Measurements from ENCODE around the gene PRAME.
"Not testable (repeated sequence)": the region's sequence is repeated elsewhere in the genome, so short reads cannot be mapped to it uniquely, and the experiment has no call there.

The PRAME gene

DNA sequence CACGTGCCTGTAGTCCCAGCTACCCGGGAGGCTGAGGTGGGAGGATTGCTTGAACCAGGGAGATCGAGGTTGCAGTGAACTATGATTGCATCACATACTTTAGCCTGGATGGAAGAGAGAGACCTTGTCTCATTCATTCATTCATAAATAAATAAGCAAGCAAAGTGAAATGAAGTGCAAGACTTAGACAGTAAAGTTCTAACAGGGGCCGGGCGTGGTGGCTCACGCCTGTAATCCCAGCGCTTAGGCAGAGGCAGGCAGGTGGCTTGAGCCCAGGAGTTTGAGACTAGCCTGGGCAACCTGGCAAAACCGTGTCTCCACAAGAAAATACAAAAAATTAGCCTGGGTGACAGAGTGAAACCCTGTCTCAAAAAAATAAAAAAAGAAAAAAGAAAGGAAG, 37.4 kb downstream of the PRAME start:
- no peak for DNase-seq (ENCODE audit: low read depth in 2 of 2)

DNA sequence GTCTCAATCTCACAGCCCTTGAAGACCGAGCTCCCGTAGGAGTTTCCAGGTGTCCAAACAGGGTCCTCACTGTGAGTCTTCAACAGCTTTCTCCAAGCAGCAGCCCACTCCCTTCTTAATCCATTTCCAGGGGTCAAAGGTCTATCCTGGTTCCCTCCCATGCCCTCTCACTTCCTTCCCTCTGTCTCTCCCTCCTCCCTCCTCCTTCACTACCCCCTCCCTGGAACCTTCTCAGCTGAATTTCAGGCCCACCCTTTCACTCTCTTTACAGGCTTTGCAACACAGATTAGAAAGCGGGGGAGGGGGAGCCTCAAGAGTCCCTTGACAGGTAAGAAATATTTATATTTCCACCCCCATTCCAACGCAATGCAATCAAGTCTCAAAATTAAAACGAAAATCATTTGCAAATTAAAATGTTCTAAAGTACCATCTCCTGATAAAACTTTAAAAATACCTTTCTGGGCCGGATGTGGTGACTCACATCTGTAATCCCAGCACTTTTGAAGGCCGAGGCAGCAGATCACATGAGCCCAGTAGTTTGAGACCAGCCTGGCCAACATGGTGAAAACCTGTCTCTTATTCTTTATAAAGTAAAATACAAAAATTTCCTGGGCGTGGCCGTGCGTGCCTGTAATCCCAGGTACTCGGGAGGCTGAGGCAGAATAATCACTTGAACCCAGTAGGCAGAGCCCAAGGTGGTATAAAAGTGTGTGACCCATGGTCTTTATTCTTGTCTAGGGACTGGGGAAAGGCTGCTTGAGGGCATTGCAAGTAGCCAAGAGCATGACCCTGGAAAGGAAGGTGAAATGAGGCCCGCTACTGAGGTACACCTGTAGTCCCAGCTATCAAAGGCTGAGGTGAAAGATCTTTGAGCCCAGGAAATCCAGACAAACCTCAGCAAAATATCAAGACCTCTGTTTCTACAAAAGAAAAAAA, 38.1 kb downstream of the PRAME start:
- no peak for DNase-seq (ENCODE audit: low read depth in 2 of 2)

GRCh38 chr22:22520020-22520656, 38.9 kb downstream of the PRAME start, which contains the start of gene ZNF280A:
TSS of gene ZNF280A (minus strand) at chr22:22520270. CDS start at chr22:22515630, 4,640 bp downstream.
- DNase-seq (ENCODE audit: low read depth in 2 of 2): no peak

- no peak for DNase-seq (ENCODE audit: low read depth in 2 of 2)
These were observed 39.5 kb downstream of the PRAME start for GRCh38 chr22:22519591-22519990.

GRCh38 chr22:22516992-22517391, 42.1 kb downstream of the PRAME start:
- no peak for DNase-seq (ENCODE audit: low read depth in 2 of 2)

GRCh38 chr22:22515890-22516289, 43.2 kb downstream of the PRAME start:
- no peak for DNase-seq (ENCODE audit: low read depth in 2 of 2)

GRCh38 chr22:22514431-22514830, 44.6 kb downstream of the PRAME start:
- DNase-seq (ENCODE audit: low read depth in 2 of 2): not testable (repeated sequence)

- no peak for DNase-seq (ENCODE audit: low read depth in 2 of 2)
These were observed 45.4 kb downstream of the PRAME start for GRCh38 chr22:22513619-22514018.

DNA sequence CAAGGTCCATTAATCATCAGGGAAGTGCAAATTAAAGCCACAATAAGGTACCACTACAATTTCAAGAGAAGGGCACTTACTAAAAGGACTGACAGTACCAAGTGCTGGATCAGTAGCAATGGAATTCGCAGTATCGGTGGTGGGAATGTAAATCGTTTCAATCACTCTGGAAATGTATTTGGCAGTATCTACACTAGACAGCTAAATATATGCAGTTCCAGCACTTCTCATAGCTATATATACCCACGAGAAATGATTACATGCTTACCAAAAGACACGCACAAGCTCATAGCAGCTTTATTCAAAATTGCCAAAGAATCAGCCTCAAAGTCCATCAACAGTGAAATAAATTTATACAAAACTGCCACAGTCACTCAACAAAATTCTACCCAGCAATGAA, 46.1 kb downstream of the PRAME start:
- DNase-seq (ENCODE audit: low read depth in 2 of 2): no peak

GRCh38 chr22:22510833-22511232, 48.2 kb downstream of the PRAME start:
- DNase-seq (ENCODE audit: low read depth in 2 of 2): not testable (repeated sequence)

- not testable (repeated sequence) for DNase-seq (ENCODE audit: low read depth in 2 of 2)
These were observed 49.2 kb downstream of the PRAME start for GRCh38 chr22:22509912-22510311.

- DNase-seq (ENCODE audit: low read depth in 2 of 2): peak; percentile 50 to 72
These were observed 50.5 kb downstream of the PRAME start, which contains the start of gene ZNF280B for GRCh38 chr22:22508274-22509176. TSS of gene ZNF280B (minus strand) at chr22:22508742. CDS start at chr22:22489398, 19,344 bp downstream.

DNA sequence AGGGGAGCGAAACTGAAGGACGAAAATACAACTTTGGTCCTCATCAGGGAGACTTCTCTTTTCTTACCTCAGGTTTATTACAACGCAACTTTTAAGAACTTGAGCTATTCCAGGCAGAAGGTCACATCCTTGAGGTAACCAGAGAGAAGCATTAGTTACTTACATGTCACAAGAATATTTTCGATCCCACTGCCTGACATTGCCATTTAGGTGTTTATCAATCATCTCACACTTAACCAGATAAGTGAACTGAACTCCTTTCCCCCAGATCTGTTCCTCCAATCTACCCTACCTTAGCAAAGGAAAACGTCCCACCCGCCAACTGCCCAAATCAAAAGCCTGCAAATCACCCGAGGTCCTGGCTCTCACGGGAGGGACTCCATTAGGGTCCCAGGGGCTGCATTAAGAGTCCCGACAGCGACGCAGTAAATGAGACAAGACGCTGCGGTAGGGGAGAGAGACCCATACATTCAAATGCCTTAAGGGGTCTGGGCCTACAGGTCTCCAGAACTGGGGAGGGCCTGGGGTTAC, 51.3 kb downstream of the PRAME start:
- DNase-seq (ENCODE audit: low read depth in 2 of 2): no peak

- no peak for DNase-seq (ENCODE audit: low read depth in 2 of 2)
These were observed 52.3 kb downstream of the PRAME start for GRCh38 chr22:22506736-22507135.

DNA sequence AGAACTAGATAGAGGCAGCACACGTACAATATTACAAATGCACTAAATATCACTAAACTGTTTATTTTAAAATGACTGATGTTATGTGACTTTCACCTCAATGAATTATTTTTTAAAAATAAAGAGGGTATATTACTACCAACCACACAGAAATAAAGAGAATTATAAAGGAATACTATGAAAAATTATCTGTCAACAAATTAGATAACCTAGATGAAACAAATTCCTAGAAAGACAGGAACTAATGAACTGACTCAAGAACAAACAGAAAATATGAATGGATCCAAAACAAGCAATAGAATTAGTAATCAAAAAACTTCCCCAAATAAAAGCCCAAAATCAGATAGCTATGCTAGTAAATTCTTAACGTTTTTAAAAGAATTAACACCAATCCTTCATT, 60.8 kb downstream of the PRAME start:
- DNase-seq (ENCODE audit: low read depth in 2 of 2): no peak
